Type B pancreatic cell (in vitro differentiated cells): ENCODE measurements around the gene SART3. TPM values are rescaled to one million over a fixed set of nuclear protein-coding genes. Genes with fewer than 3 reads are reported as not detected.
A peak's percentile ranks its signal among the peaks of the same experiment; 100 is the strongest.

ENCODE experiments used
- DNase-seq: peaks from one replicate; pipeline ENCODE4 v3.0.0; 2021; ENCODE audit warnings: mixed read lengths; ENCODE audit not compliant: unreplicated experiment; ENCODE audit errors: extremely low spot score
- H3K27ac Mint-ChIP-seq: 2 replicates; pipeline ENCODE4 v1.8.0; 2021; ENCODE audit warnings: mild to moderate bottlenecking, mixed read lengths
- H3K27me3 Mint-ChIP-seq: 2 replicates; pipeline ENCODE4 v1.8.0; 2021; ENCODE audit warnings: mixed read lengths
- H3K36me3 Mint-ChIP-seq: 2 replicates; pipeline ENCODE4 v1.8.0; 2021; ENCODE audit warnings: mixed read lengths
- H3K4me1 Mint-ChIP-seq: one replicate; pipeline ENCODE4 v1.8.0; 2021; ENCODE audit warnings: mixed read lengths; ENCODE audit not compliant: unreplicated experiment
- H3K4me3 Mint-ChIP-seq: 2 replicates; pipeline ENCODE4 v1.8.0; 2021; ENCODE audit warnings: mild to moderate bottlenecking, mixed read lengths
- H3K9me3 Mint-ChIP-seq: 2 replicates; pipeline ENCODE4 v1.8.0; 2021; ENCODE audit warnings: mixed read lengths
- CTCF ChIP-seq: fragments of 200-600 bp; sonication (generic); conservative IDR thresholded peaks from 2 replicates; pipeline ENCODE4 v1.5.0; 2021; ENCODE audit warnings: antibody characterized with exemption, mild to moderate bottlenecking
- total RNA-seq: library from RNA; stranded (reverse); gene quantifications from 2 replicates; pipeline ENCODE4 v1.2.1, GENCODE V29; 2021; ENCODE audit warnings: low replicate concordance

The SART3 gene
- total RNA-seq, 1 donor from 2014 or later = 72.6 TPM

- H3K4me1 Mint-ChIP-seq = no peaks in the 10 kb centered on the region
- DNase-seq = no peak
- no peak overlapping the region for H3K27ac Mint-ChIP-seq
- peaks cover 23% of the 10 kb centered on the region for H3K36me3 Mint-ChIP-seq
- no peak for TF ChIP-seq CTCF
- no peaks in the 10 kb centered on the region for H3K9me3 Mint-ChIP-seq
- H3K27me3 Mint-ChIP-seq = no peaks in the 10 kb centered on the region
- no peak overlapping the region for H3K4me3 Mint-ChIP-seq
Observed at GRCh38 chr12:108518101-108518715, 42.8 kb downstream of the SART3 start.

- Mint-ChIP-seq H3K27ac (no peak overlapping the region), H3K4me3 (peak overlapping the region; percentile 97), H3K4me1 (no peaks in the 10 kb centered on the region), H3K9me3 (no peaks in the 10 kb centered on the region), H3K36me3 (peaks cover 22% of the 10 kb centered on the region), H3K27me3 (no peaks in the 10 kb centered on the region)
- TF ChIP-seq CTCF = no peak
- no peak for DNase-seq
Observed at GRCh38 chr12:108517288-108518100, 43.5 kb downstream of the SART3 start.

- peak overlapping the region; percentile 97 for H3K4me3 Mint-ChIP-seq
- peak overlapping the region; percentile 43 for H3K27ac Mint-ChIP-seq
- no peak for TF ChIP-seq CTCF
- DNase-seq = no peak
- no peaks in the 10 kb centered on the region for H3K9me3 Mint-ChIP-seq
- H3K4me1 Mint-ChIP-seq = peaks cover 7% of the 10 kb centered on the region
- H3K27me3 Mint-ChIP-seq = peaks cover 3% of the 10 kb centered on the region
- peaks cover 14% of the 10 kb centered on the region for H3K36me3 Mint-ChIP-seq
Observed at GRCh38 chr12:108516511-108517275, 44.3 kb downstream of the SART3 start.

- Mint-ChIP-seq H3K9me3 (no peaks in the 10 kb centered on the region), H3K4me1 (peaks cover 8% of the 10 kb centered on the region), H3K4me3 (peak overlapping the region; percentile 97), H3K27ac (peak overlapping the region; percentile 92), H3K27me3 (peaks cover 3% of the 10 kb centered on the region), H3K36me3 (peaks cover 13% of the 10 kb centered on the region)
- no peak for TF ChIP-seq CTCF
- DNase-seq = no peak
Observed at GRCh38 chr12:108515916-108516315, 45.1 kb downstream of the SART3 start.

GRCh38 chr12:108514973-108515814 is 45.8 kb downstream of the SART3 start, which contains the start of gene FICD:
TSS of gene FICD (plus strand) at chr12:108515277. CDS start at chr12:108516973, 1,696 bp downstream.
- no peak for TF ChIP-seq CTCF
- Mint-ChIP-seq H3K4me1 (peaks cover 8% of the 10 kb centered on the region), H3K27me3 (peaks cover 3% of the 10 kb centered on the region), H3K36me3 (peaks cover 8% of the 10 kb centered on the region), H3K9me3 (no peaks in the 10 kb centered on the region), H3K27ac (peak within 1 kb of the TSS; percentile 92), H3K4me3 (peak within 1 kb of the TSS; percentile 97)
- DNase-seq = peak; percentile 99
